NCI-H2171 treated with DMSO at 0.1 percent for 48 hours (cell line): Measurements from ENCODE around the gene GNG8.

Experiments used
- DNase-seq: peaks from one replicate; lab custom pipeline; 2025; lab: John Stamatoyannopoulos, UW

The GNG8 gene

DNA sequence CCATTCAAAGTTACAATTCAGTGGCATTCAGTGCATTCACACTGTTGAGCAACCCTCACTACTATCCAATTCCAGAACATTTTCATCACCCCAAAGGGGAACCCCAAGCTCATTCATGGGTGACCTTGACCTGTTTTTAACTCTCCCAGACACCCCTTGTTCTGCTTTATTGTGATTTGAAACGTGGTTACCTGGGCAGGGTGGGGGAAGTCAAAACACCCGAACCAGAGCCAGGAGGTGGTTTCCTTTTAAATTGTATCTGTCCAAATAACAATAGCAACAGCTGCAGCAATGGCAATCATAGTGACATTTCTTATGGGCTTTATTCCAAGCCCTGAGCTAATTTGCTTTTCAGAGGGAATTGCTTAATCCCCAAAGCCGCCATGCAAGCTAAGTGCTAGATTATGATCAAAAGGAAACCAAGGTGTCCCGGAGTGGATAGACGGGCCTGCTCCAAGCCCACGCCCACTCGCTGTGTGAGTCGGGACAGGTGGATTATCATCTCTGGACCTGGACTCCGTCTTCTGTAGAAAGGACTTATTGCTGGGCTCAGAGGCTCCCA is 17.3 kb downstream of the GNG8 start:
- DNase-seq = peak; percentile 37

DNA sequence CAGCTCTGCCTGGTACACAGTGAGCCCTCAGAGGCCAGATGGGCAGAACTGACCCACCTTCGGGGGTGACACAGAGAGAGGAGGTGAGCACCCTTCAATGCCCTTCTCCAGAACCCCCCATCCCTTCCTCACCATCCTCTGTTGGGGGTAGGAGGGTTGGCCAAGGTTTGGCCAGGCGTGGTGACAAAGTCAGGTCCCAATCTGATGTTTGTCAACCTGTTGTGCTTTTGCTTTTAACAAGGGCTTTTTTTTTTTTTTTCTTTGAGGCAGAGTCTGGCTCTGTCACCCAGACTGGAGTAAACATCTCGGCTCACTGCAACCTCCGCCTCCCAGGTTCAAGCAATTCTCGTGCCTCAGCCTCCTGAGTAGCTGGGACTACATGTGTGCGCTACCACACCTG is 18.4 kb downstream of the GNG8 start:
- no peak for DNase-seq

DNA sequence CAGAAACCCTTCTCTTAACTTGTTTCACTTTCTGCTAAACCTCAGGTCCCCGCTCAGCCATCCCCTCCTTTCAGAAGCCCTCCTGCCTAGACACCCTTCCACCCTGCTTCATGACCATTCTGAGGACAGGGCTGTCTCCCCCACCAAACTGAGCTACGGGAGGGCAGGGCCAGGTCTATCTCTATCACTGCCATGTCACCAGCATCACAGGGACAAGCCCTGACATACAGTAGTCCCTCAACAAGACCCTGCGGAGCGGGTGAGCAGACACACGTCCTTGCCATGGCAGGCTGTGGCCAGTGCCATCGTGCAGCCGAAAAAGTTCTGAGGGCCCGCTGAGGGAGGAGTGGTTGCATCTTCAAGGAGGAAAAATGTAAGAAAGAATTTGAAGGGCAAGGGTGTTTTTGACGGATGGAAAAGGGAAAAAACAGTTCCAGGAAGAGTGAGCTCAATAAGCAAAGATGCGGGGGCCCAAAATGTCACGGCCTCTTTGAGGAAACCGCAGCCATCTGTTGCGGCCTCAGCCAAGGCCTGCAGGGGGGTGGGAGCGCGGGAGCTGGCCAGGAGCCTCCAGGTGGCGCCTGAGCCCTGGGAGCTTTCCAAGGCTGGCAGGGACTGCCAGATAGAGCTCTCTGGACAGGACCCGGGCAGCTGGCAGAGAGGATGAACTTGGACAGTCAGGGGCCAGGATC is 19.2 kb downstream of the GNG8 start:
- peak; percentile 81 for DNase-seq

DNA sequence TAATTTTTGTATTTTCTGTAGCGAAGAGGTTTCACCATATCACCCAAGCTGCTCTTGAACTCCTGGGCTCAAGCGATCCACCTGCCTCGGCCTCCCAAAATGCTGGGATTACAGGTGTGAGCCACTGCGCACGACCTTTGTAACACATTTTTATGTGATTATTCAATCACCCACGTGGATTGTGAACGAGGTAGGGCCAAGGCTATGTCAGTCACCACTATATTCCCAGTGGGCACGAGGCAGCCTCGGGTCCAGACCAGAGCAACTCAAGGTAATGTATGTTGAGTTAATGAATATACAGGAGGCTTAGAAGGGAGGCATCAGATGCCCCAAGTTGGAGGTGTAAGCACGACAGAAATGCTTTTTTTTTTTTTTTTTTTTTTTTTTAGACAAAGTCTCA is 20.0 kb downstream of the GNG8 start:
- no peak for DNase-seq

DNA sequence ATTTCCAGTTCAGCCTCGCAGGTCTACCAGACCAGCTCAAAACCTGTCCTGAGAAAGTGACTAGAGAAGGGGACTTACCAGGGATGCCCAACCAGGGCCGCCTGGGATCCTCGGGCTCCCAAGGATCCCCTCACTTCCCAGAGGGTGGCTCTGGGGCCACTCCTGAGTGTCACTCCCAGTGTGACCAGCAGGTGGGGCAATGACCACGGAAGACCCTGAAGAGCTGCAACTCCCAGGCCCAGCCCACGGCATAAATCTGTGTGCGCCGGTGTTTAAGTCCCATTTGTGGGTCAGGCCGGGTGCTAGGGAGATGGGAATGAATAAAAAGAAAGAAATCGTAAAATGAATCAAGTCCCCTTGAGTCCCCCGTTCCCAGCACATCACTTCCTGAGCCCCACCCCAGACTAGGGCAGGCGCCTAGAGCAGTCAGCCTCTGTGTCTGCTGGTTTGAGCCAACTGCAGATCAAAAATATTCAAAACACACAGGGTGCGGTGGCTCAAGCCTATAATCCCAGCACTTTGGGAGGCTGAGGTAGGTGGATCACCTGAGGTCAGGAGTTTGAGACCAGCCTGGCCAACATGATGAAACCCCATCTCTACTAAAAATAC is 21.8 kb downstream of the GNG8 start:
- DNase-seq = peak; percentile 73

DNA sequence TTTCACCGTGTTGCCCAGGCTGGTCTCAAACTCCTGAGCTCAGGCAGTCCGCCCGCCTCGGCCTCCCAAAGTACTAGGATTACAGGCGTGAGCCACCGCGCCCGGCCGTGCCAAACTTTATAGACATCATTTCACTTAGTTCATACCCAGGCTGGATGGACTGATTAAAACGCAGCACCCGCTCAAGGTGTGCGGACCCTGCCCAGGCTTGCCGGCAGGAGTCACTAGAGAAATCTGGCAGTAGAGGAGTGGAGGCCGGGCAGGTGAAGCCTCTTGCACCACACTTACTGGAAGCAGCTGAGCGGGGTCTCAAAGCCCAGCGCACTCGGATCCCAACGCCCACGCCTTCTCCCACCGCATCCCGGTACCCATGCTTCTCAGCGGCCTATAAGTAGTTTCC is 22.5 kb downstream of the GNG8 start:
- no peak for DNase-seq

DNA sequence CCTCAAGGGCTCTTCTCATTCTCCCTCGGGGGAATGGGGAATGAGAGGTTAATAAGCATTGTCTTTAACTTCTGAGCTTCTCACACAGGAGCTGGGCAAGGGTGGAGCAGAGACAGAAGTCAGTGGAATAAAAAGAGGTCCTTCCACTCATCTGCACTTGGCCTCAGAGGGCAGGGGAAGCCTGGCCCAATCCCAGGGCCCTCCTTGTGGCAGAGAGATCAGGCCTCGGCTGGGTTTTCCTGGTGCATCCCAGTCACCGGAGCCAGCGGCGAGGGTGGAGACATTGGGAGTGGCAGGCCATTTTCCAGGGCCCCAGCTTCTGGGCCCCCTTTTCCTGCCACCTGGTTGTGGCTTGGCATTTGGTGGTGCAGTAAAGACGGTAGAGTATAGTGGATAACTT is 24.2 kb downstream of the GNG8 start:
- DNase-seq = no peak

DNA sequence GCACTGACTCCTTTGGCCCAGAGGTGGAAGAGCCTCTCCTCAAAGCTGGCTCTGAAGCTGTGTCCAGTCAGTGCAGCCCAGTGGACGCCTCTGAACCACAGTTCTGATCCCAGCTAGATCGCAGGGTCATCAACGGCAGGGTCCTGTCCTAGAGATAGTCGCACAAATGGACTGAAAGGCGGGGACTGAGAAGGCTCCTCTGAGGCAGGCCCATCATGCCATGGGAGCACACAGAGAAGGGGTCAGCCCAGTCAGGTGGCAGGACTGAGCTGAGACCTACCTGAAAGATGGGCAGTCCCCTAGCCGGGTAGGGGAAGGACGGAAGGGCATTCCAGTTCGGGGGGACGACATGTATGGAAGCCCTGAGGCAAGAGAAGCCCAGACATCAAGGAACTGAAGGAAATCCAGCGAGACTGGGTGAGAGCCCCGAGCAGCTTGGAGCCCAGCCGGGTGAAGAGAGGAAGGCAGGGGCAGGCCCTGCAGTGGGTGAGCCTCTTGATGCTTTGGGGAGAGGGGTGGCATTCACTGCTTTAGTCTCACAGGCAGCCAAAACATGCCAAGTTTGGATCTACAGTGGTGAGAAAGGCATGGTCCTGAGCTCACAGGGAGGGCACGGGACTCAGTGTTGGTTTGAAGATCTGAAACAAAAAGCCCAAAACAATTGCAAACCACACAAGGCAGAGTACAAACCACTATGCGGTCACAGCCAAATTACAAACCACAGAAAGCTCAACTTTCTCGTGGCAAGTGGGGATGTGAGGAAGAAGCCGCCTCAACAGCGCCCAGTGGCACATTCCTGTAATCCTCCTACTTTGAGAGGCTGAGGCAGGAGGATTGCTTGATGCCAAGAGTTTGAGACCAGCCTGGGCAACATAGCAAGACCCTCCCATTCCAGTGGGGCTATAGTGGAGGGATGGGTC is 24.9 kb downstream of the GNG8 start:
- no peak for DNase-seq

DNA sequence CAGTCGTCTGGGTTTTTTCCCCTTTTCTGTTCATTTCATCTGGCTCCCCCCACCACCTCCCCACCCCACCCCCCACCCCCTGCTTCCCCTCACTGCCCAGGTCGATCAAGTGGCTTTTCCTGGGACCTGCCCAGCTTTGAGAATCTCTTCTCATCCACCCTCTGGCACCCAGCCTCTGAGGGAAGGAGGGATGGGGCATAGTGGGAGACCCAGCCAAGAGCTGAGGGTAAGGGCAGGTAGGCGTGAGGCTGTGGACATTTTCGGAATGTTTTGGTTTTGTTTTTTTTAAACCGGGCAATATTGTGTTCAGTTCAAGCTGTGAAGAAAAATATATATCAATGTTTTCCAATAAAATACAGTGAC is 25.6 kb downstream of the GNG8 start:
- DNase-seq = no peak

DNA sequence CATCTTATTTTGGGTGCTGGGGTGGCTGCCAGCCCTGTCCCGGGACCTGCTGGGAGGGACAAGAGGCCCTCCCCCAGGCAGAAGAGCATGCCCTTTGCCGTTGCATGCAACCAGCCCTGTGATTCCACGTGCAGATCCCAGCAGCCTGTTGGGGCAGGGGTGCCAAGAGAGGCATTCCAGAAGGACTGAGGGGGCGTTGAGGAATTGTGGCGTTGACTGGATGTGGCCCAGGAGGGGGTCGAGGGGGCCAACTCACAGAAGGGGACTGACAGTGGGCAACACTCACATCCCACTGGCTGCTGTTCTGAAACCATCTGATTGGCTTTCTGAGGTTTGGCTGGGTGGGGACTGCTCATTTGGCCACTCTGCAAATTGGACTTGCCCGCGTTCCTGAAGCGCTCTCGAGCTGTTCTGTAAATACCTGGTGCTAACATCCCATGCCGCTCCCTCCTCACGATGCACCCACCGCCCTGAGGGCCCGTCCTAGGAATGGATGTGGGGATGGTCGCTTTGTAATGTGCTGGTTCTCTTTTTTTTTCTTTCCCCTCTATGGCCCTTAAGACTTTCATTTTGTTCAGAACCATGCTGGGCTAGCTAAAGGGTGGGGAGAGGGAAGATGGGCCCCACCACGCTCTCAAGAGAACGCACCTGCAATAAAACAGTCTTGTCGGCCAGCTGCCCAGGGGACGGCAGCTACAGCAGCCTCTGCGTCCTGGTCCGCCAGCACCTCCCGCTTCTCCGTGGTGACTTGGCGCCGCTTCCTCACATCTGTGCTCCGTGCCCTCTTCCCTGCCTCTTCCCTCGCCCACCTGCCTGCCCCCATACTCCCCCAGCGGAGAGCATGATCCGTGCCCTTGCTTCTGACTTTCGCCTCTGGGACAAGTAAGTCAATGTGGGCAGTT is 26.2 kb downstream of the GNG8 start:
- no peak for DNase-seq

DNA sequence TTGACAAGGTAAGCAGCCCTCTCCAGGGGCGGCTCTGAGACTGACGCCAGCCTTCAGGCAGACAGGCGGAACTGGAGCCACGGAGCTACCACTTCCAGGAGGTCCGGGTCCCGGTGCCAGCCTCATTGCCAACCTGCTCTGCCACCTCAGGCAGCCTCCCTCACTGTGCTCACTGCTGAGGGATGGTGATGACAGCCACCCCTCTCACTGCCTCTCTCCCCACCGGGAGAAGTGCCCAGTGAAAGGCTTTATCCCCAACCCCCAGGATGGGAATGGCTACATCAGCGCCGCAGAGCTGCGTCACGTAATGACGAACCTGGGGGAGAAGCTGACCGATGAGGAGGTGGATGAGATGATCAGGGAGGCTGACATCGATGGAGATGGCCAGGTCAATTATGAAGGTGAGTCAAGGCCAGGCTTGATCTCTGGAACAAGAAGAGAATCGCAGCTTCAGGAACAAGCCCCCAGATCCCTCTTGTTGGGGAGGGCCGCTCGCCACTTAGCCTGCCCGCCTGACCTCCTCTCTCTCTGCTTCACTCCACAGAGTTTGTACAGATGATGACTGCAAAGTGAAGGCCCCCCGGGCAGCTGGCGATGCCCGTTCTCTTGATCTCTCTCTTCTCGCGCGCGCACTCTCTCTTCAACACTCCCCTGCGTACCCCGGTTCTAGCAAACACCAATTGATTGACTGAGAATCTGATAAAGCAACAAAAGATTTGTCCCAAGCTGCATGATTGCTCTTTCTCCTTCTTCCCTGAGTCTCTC is 27.2 kb downstream of the GNG8 start:
- DNase-seq = no peak

DNA sequence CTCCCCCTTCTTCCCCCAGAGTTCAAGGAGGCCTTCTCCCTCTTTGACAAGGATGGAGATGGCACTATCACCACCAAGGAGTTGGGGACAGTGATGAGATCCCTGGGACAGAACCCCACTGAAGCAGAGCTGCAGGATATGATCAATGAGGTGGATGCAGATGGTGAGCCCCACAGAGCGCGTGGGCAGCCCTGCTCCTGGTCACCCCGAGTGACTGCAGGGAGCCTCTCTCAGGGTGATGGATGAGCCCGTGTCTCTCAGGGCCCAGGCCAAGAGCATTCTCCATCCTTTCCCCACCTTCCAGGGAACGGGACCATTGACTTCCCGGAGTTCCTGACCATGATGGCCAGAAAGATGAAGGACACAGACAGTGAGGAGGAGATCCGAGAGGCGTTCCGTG is 27.8 kb downstream of the GNG8 start:
- no peak for DNase-seq

DNA sequence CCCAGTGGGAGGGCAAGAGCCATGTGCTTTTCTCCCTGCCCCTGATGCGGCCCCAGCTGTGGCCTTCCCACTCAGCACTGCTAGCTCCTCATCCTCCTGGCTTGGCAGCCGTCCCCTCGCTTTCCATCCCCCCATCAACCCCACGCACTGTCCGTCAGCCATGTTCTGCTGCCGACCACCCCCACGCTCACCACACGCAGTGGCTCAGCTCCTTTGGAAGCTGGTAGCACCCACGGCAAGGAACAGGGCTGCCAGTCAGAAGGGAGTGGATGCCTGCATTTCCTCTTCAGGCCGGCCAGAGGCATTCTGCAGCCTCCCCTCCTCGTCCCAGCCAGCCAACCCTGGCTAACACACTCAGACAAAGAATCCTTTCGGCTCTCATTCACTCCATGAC is 28.6 kb downstream of the GNG8 start:
- peak; percentile 51 for DNase-seq

DNA sequence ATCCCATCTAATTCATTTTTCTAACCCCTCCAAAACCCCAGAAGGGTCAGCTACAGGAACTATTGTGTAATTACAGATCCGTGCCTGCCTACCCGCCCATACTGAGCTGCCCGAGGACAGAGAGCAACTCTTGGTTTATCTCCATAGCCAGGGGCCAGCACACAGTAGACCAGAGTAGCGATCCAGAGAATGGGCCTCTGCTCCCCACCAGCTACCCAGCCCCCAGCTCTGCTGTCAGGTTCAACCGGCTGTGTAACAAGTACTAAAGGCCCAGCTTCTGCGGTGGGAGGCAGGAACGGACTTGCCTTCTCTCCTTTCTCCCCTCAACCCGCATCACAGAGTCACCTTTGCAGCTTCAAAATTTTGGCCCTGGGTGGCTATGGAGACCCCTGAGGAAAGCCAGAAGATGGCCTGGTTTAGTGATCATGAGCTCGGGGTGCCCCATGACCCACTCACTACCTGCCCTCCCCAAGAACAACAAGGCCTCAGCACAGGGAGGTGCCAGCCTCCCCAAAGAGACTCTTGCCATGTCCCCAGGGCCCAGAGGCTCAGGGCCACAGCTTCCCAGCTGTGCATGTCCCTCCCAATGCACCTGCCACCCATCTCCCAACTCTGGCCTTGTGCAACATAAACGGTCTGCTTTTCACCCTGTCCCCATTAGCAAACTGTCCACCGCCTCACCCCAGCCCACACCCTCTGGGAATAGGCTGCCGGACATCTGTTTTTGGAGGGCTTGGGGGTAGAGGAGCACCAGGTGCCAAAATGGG is 29.1 kb downstream of the GNG8 start:
- DNase-seq = no peak

DNA sequence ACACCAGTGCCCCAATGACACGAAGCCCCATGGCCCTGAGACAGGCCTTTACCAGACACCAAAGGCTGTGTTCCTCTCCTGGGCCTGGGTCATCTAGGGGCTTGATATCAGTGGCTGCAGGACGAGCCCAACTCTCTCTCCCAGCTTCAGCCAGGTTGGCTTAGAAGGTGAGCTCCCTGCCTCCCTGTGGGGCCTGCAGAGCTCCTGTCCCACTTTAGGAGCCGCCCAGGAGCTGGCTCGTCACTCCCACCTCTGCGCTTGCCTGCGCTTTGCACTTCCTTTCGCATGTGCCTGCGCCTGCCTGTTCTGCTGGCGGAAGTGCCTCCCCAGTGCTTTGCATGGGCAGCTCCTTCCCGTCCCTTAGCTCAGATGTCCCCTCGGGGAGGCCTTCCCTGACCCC is 30.0 kb downstream of the GNG8 start:
- no peak for DNase-seq

DNA sequence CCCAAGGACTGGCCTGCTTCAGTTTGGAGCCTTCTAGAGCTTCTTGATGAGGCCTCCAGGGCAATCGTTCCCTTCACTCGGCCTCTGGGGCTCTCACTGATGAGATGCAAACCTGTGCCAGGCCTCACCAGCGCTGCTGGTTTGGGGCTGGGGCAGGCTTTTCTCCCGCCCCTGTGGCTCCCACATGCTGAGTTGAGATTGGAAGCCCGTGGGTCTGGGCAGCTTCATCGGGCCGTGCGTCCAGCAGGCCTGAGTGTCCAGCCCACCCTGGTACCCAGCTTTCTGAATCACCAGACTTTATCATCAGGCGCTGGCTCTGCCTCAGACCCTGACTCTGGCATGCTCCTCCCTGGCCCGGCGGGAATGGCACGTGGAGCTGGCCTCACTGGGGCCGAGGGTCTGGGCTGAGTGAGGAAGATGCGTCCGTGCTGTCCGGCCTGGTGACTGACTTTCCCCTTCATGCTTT is 30.6 kb downstream of the GNG8 start:
- DNase-seq = no peak

DNA sequence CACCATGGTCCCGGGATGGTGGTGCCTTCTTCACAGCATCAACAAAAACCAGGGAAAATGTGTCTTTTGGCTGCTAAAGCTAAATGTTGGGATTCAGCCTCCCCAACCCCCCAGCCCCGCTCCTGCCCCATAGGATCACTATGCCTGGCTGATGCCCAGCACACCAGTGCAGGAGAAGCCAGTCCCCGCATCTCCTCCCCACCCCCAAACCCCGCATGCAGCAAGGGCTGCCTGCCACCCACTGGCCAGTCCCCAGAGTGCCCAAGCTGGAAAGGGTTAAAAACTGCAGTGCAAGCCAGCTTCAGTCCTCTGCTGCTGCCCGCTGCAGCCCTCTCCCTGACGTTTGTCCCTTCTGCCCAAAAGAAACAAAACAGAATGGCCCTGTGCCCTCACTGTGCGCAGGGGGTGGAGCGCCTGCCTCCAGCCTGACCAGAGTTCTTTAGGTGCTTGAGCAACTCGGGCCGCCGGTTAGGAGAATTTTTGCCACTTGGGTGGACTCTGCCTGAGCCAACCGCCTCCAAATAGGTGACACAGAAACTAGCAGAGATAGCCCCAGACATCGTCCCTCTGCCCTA is 31.1 kb downstream of the GNG8 start:
- DNase-seq = no peak

DNA sequence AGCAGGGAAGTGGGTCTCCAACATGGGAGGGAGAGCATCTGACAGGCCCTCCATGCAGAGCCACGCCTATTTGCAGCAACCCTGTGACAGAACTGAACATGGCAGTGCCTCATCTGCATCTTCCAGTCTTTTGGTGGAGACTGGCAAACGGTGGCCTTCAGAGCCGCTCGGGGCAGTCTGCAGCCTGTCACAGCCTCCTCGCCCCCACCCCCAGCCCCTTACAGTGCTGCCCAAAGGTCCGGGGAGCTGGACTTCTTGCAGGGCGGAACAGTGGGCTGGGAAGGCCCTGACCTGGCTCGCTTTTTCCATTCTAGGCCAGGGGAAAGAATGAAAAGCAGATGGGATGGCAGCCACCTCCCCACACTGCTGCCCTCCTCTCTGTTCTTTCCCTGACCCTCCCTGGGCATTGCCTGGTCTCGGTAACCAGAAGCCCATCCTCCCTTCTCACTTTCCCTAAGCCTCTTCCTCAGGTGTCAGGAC is 32.2 kb downstream of the GNG8 start:
- no peak for DNase-seq

DNA sequence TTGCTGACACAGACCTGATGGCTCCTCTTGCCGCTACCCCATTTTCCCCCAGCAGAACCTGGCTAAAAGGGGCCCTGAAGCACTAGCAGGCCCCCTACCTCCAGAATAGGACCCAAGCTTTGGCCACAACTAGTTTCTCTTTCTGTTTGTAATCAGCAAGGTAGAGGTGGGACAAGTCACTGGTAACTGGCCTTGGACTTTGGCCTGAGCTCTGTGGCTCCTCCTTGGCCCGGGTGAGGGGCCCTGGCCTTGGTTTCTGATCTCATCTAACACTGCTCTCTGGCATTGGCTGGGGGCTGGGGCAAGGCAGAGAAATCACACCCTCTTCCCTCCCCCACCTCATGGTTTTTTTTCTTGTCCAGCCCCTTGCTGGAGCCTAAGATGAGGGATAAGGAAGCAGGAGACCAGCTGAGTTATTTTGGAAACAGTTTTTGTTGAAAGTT is 32.8 kb downstream of the GNG8 start:
- no peak for DNase-seq
